ENCODE data around the gene TTLL8. TPM values are rescaled to one million over a fixed set of nuclear protein-coding genes. Genes with fewer than 3 reads are reported as not detected.
A peak's percentile ranks its signal among the peaks of the same experiment; 100 is the strongest.

Gene TTLL8
- total RNA-seq, 4 donors from 2014 or later = not detected

DNA sequence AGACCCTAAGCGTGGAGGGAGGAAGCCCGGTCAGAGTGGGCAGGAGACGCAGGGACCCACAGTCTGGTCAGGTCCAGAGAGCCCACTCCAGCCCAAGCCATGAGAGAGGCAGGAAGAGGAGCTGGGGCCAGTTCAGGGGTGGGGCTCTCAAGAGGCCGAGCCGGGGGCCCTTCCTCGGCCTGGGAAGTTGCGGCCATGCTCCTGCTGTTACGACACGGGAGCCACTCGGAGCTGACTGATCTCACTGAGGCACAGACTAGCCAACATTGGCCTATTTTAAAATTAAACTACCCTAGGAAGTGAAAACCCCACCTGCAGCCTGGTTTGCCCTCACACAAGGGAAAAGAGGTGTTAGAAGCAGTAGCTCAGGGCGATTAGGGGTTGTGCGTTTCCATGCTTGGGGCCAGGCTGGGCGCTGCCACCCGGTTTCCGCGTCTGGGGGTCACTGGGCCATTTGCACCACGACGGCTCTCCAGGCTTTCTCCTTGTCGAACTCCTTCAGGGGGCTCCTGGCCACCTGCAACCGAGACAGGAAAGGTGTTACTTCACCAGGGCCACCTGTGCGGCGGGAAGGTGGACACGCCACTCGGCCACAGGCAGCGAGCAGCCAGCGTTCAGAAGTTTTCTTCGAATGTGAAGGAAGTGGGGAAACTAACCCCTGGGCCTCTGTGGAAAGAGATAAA lies 3.2 kb upstream of the TTLL8 start:
- intact Hi-C loops (cut with DNase I) = no loop called here
- H3K9me3 ChIP-seq = no peaks in the 10 kb centered on the region
- DNase-seq (ENCODE audit: extremely low spot score) = no peak
- no peak overlapping the region for H3K27ac ChIP-seq (replicated peaks in 1 of 4)
- H3K4me3 ChIP-seq = no peak overlapping the region
- H3K27me3 ChIP-seq = peaks cover 0 to 91% (median 19%) of the 10 kb centered on the region in 4 donors
- H3K36me3 ChIP-seq = no peaks in the 10 kb centered on the region
- 73% methylated on average over 23 of the region's 27 CpGs for WGBS
- no peak for TF ChIP-seq POLR2AphosphoS5 (IDR thresholded peaks at IDR 0.05)
- TF ChIP-seq CTCF (IDR thresholded peaks at IDR 0.05) = no peak
- TF ChIP-seq EP300 (IDR thresholded peaks at IDR 0.05) = no peak
- TF ChIP-seq POLR2A (IDR thresholded peaks at IDR 0.05; ENCODE audit: low read depth) = no peak
- peaks cover 13 to 20% (median 14%) of the 10 kb centered on the region in 4 donors for H3K4me1 ChIP-seq

- Histone ChIP-seq H3K27me3 (peaks cover 0 to 91% (median 19%) of the 10 kb centered on the region in 4 donors), H3K4me1 (peaks cover 13 to 20% (median 14%) of the 10 kb centered on the region in 4 donors), H3K4me3 (no peak overlapping the region), H3K36me3 (no peaks in the 10 kb centered on the region), H3K27ac (replicated peaks in 1 of 4) (no peak overlapping the region), H3K9me3 (no peaks in the 10 kb centered on the region)
- intact Hi-C loops (cut with DNase I) = no loop called here
- no peak for TF ChIP-seq EP300 (IDR thresholded peaks at IDR 0.05)
- 77% methylated on average over 23 of the region's 28 CpGs for WGBS
- no peak for DNase-seq (ENCODE audit: extremely low spot score)
Measured at GRCh38 chr22:50060441-50061140, 2.5 kb upstream of the TTLL8 start.

DNA sequence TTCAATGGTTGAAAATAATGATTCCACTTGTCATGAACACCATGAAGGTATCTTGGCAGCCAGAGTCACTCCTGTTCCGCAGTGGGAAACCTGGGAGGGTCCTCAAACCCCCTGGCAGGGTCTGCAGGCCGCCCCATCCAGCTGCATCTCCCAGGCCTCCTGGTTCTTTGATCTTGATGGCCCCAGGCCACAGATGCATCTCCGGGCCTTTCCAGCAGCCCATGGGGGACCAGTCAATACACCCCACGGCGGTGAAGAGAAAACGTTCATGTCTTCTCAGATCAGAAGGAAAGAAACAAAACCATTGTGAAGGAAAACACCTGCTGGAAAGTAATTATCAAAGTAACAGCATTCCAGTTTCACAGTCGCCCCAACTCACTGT lies 1.8 kb upstream of the TTLL8 start:
- intact Hi-C loops (cut with DNase I) = no loop called here
- TF ChIP-seq CTCF (IDR thresholded peaks at IDR 0.05) (no peak), EP300 (IDR thresholded peaks at IDR 0.05) (no peak), POLR2AphosphoS5 (IDR thresholded peaks at IDR 0.05) (no peak), POLR2A (IDR thresholded peaks at IDR 0.05; ENCODE audit: low read depth) (no peak)
- Histone ChIP-seq H3K9me3 (no peaks in the 10 kb centered on the region), H3K27ac (replicated peaks in 1 of 4) (no peak overlapping the region), H3K4me3 (no peak overlapping the region), H3K27me3 (peaks cover 0 to 93% (median 19%) of the 10 kb centered on the region in 4 donors), H3K4me1 (peaks cover 13 to 20% (median 14%) of the 10 kb centered on the region in 4 donors), H3K36me3 (no peaks in the 10 kb centered on the region)
- WGBS = 85% methylated on average over 6 of the region's 7 CpGs
- no peak for DNase-seq (ENCODE audit: extremely low spot score)

GRCh38 chr22:50058906-50059880 lies 1.1 kb upstream of the TTLL8 start:
- WGBS = 20% methylated on average over 24 of the region's 31 CpGs
- no peak for TF ChIP-seq CTCF (IDR thresholded peaks at IDR 0.05)
- no peak for TF ChIP-seq POLR2A (IDR thresholded peaks at IDR 0.05; ENCODE audit: low read depth)
- TF ChIP-seq EP300 (IDR thresholded peaks at IDR 0.05) = no peak
- TF ChIP-seq POLR2AphosphoS5 (IDR thresholded peaks at IDR 0.05) = no peak
- Histone ChIP-seq H3K27me3 (peaks cover 0 to 93% (median 19%) of the 10 kb centered on the region in 4 donors), H3K36me3 (no peaks in the 10 kb centered on the region), H3K27ac (replicated peaks in 1 of 4) (no peak overlapping the region), H3K4me3 (peak overlapping the region in 3 of 4 donors; percentile 7 to 37 (median 35)), H3K4me1 (peaks cover 13 to 20% (median 14%) of the 10 kb centered on the region in 4 donors), H3K9me3 (peaks cover 0 to 3% (median under 1%) of the 10 kb centered on the region in 4 donors)
- intact Hi-C loops (cut with DNase I) = no loop called here
- DNase-seq (ENCODE audit: extremely low spot score) = no peak

Measured in esophagus muscularis mucosa (tissue), 4 donors.